DND-41 (cell line): ENCODE data around the gene TGFA.
A peak's percentile ranks its signal among the peaks of the same experiment; 100 is the strongest.

Experiments
- ATAC-seq: fragments of 200-7000 bp; cut with Tn5 transposase; 3 replicates; pipeline ENCODE4 v1.9.1; 2021; ENCODE audit warnings: low read depth; ENCODE audit not compliant: insufficient read depth
- DNase-seq: peaks from one replicate; pipeline ENCODE4 v3.0.0-alpha.2; 2020
- H2AFZ ChIP-seq: 2 replicates; pipeline ENCODE4 v1.6.0; 2012; ENCODE audit warnings: low read depth, low read length
- H3K27ac ChIP-seq: 2 replicates; pipeline ENCODE4 v1.5.1; 2012; ENCODE audit warnings: low read length, inconsistent platforms
- H3K27me3 ChIP-seq: fragments of 200-600 bp; sonication (generic); 2 replicates; pipeline ENCODE4 v1.6.0; 2012; ENCODE audit warnings: low read length, mild to moderate bottlenecking, inconsistent platforms; ENCODE audit not compliant: insufficient read depth, poor library complexity
- H3K36me3 ChIP-seq: 2 replicates; pipeline ENCODE4 v1.5.1; 2012; ENCODE audit warnings: low read length, inconsistent platforms; ENCODE audit not compliant: insufficient read depth
- H3K4me1 ChIP-seq: 2 replicates; pipeline ENCODE4 v1.5.1; 2012; ENCODE audit warnings: mild to moderate bottlenecking, low read length; ENCODE audit not compliant: insufficient read depth
- H3K4me2 ChIP-seq: 2 replicates; pipeline ENCODE4 v1.6.0; 2012; ENCODE audit warnings: mild to moderate bottlenecking, moderate library complexity, low read length, inconsistent platforms; ENCODE audit not compliant: insufficient read depth
- H3K4me3 ChIP-seq, 2 experiments: fragments of 200-600 bp in 1 of 2; shearing (Covaris generic) in 1 of 2; 2 replicates each; pipeline ENCODE4 v1.5.1; 2012 to 2016; ENCODE audit warnings: inconsistent platforms in 2 of 2, low read length in 2 of 2, mild to moderate bottlenecking in 2 of 2, low read depth in 1 of 2, moderate library complexity in 1 of 2
- H3K79me2 ChIP-seq: 2 replicates; pipeline ENCODE4 v1.6.0; 2012; ENCODE audit warnings: low read length, inconsistent platforms; ENCODE audit not compliant: insufficient read depth
- H3K9ac ChIP-seq: 2 replicates; pipeline ENCODE4 v1.6.0; 2012; ENCODE audit warnings: low read depth, mild to moderate bottlenecking, inconsistent platforms, low read length, moderate library complexity
- H3K9me3 ChIP-seq: 2 replicates; pipeline ENCODE4 v1.5.1; 2012; ENCODE audit warnings: low read length, moderate library complexity, mild to moderate bottlenecking, inconsistent platforms; ENCODE audit not compliant: insufficient read depth, severe bottlenecking
- H4K20me1 ChIP-seq: 2 replicates; pipeline ENCODE4 v1.6.0; 2012; ENCODE audit warnings: low read length; ENCODE audit not compliant: insufficient read depth
- EZH2 ChIP-seq: IDR thresholded peaks from 3 replicates; pipeline ENCODE4 v1.6.1; 2012; ENCODE audit warnings: borderline replicate concordance, low read depth, mild to moderate bottlenecking, moderate library complexity, low read length, inconsistent platforms; ENCODE audit not compliant: severe bottlenecking
- TF ChIP-seq, protein P1 (sequence below): IDR thresholded peaks from 2 replicates; pipeline ENCODE4 v1.5.1; 2012; ENCODE audit warnings: borderline replicate concordance, low read length, moderate library complexity, mild to moderate bottlenecking; ENCODE audit not compliant: poor library complexity, severe bottlenecking; ENCODE audit errors: extremely low read depth

TGFA gene

DNA sequence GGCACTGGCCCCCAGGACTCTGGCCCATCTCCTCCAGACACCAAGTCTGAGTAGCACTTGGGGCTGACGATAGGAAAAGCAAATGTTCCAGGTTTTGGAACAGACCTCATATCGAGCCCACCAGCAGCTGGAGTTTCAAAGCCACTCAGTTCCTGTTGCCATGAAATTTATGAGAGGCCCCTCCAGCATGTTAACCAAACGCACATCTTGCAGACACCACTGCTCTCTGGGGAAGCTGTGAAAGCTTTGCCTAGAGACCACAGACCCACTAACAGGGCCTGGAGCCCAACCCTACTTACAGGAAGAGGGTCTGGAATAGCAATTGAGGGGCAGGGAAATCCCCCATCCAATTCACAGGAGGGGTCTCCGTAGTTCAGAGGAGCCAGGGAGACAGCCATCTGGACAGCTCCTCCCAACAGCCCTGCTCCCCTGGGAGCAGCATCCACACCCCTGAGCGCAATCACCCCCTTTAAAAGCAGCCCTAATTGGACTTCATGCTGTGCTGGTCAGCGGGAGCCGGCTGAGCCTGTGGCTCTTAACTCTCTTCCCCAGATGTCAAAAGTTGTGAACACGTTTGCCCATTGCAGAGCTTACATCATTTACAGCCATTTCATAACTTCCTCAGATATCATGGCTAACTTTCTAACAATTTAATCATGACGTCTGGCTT is 81.3 kb downstream of the TGFA start:
- no peak for ATAC-seq
- Histone ChIP-seq H2AFZ (no peak overlapping the region), H3K79me2 (no peaks in the 10 kb centered on the region), H3K4me2 (no peak overlapping the region), H3K9me3 (no peaks in the 10 kb centered on the region), H3K4me1 (no peaks in the 10 kb centered on the region), H3K4me3 (no peak overlapping the region), H3K27me3 (peaks cover 16% of the 10 kb centered on the region), H3K9ac (no peak overlapping the region), H3K36me3 (no peaks in the 10 kb centered on the region), H3K27ac (no peak overlapping the region), H4K20me1 (no peaks in the 10 kb centered on the region)
- no peak for DNase-seq
- TF ChIP-seq EZH2: no peak
- TF ChIP-seq, protein P1, sequence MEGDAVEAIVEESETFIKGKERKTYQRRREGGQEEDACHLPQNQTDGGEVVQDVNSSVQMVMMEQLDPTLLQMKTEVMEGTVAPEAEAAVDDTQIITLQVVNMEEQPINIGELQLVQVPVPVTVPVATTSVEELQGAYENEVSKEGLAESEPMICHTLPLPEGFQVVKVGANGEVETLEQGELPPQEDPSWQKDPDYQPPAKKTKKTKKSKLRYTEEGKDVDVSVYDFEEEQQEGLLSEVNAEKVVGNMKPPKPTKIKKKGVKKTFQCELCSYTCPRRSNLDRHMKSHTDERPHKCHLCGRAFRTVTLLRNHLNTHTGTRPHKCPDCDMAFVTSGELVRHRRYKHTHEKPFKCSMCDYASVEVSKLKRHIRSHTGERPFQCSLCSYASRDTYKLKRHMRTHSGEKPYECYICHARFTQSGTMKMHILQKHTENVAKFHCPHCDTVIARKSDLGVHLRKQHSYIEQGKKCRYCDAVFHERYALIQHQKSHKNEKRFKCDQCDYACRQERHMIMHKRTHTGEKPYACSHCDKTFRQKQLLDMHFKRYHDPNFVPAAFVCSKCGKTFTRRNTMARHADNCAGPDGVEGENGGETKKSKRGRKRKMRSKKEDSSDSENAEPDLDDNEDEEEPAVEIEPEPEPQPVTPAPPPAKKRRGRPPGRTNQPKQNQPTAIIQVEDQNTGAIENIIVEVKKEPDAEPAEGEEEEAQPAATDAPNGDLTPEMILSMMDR: no peak

DNA sequence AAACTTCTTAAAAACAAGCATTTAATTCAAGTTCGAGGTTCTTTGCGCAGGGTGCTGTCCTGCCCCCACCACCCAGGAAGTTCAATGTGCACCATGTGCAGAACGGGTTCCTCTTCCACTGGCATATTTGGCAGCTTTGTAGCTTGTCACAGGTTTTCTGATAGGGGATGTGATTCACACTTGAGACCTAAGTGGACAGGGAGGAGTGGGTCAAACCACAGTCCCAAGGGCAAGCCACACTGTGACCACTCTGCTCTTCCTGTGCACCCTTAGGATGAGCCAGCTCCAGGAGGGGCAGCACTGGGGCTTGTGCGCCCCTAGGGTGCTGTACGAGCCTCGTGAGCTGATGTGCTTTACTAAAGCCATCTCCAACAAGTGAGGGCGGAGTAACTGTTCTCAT is 82.5 kb downstream of the TGFA start:
- Histone ChIP-seq H3K9ac (no peak overlapping the region), H3K4me1 (no peaks in the 10 kb centered on the region)
- no peak for ATAC-seq

DNA sequence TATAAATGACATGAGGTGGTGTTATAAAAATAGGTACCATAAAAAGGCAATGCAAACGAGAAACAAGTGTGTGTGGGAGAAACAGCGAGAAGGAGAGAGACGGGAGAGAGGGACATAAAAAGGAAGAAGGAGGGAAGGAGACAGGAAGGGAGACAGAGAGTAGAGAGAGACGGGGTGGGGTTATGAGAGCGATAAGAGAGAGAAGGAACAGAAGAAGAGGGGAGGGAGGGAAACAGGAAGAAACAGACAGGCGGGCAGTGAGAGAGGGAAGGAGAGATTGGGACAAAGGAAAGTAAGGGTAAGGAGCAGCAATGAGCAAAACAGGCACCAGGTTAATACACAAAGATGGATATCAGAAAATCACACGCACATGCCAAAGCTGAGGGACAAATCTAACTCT is 83.7 kb downstream of the TGFA start:
- Histone ChIP-seq H3K4me1 (no peaks in the 10 kb centered on the region), H2AFZ (no peak overlapping the region), H3K27ac (no peak overlapping the region), H3K9me3 (no peaks in the 10 kb centered on the region), H3K27me3 (peaks cover 14% of the 10 kb centered on the region), H3K79me2 (no peaks in the 10 kb centered on the region), H3K9ac (no peak overlapping the region), H3K4me3 (no peak overlapping the region), H3K4me2 (no peak overlapping the region), H4K20me1 (no peaks in the 10 kb centered on the region), H3K36me3 (no peaks in the 10 kb centered on the region)
- ATAC-seq: no peak
- DNase-seq: no peak
- TF ChIP-seq, protein P1: no peak
- TF ChIP-seq EZH2: no peak

More for the DNA sequence above, 82.5 kb downstream of the TGFA start:
- Histone ChIP-seq H3K27ac (no peak overlapping the region), H4K20me1 (no peaks in the 10 kb centered on the region), H3K79me2 (no peaks in the 10 kb centered on the region), H3K27me3 (peaks cover 12% of the 10 kb centered on the region), H3K36me3 (no peaks in the 10 kb centered on the region), H3K9me3 (no peaks in the 10 kb centered on the region), H3K4me3 (no peak overlapping the region), H3K4me2 (no peak overlapping the region), H2AFZ (no peak overlapping the region)
- DNase-seq: no peak
- TF ChIP-seq EZH2: no peak

DNA sequence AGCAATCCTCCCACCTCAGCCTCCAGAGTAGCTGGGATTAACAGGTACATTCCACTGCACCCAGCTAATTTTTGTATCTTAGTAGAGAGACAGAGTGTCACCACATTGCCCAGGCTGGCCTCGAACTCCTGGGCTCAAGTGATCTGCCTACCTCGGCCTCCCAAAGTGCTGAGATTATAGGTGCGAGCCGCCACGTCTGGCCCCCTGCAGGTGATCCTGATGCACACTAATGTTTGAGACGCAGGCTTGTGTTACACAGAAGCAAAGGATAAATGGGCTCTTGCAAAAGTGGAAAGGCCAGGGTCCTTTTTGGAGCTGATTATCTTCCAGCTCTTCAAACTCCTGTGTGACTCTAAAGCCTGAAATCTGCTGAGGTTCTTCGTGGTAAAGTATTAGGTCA is 84.2 kb downstream of the TGFA start:
- Histone ChIP-seq H4K20me1 (no peaks in the 10 kb centered on the region), H3K4me2 (no peak overlapping the region), H3K27ac (no peak overlapping the region), H2AFZ (no peak overlapping the region), H3K9me3 (no peaks in the 10 kb centered on the region), H3K36me3 (no peaks in the 10 kb centered on the region), H3K79me2 (no peaks in the 10 kb centered on the region), H3K4me1 (no peaks in the 10 kb centered on the region), H3K4me3 (no peak overlapping the region), H3K27me3 (peaks cover 15% of the 10 kb centered on the region), H3K9ac (no peak overlapping the region)
- ATAC-seq (no peak), DNase-seq (no peak)
- TF ChIP-seq, protein P1: peak; percentile 15
- TF ChIP-seq EZH2: no peak
